ENCODE results near the gene RASSF8.

GRCh38 chr12:26106347-26106746 is 147.9 kb downstream of the RASSF8 start:
- TF ChIP-seq CTCF (conservative IDR thresholded peaks at IDR 0.05; ENCODE audit: low read length) (no peak), EZH2phosphoT487 (IDR thresholded peaks at IDR 0.05; ENCODE audit: borderline replicate concordance) (no peak)

All from Loucy (cell line).